Measurements from ENCODE around the gene NTRK1. TPM values are rescaled to one million over a fixed set of nuclear protein-coding genes. Genes with fewer than 3 reads are reported as not detected.
A peak's percentile ranks its signal among the peaks of the same experiment; 100 is the strongest.

NTRK1 gene
- total and polyA plus RNA-seq, 4 donors = 0.15 to 0.61 (median 0.24) TPM; not detected in 1

DNA sequence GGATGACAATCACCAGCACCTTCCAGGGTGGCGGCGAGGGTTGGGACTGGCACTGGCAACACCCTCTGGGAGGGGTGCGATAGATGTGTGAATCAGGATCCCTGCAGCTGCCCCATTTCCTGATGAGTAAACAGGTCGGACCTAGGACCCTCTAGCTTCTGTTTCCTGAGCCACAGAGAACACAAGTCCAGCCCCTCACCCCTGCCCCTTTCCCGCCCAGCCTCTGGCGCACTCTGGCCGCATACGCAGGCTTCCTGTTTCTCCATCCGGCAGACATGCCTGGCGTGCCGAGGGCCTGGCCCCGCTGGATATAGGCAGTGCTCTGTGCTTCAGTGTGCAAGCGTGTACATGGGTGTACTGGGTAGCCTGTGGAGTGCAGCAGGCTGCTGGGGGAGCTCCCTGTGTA, 37.5 kb downstream of the NTRK1 start:
- Histone ChIP-seq H3K9me3 (ENCODE audit: control insufficient read depth in 4 of 4, insufficient read depth in 3 of 4, low read length in 3 of 4) (no peaks in the 10 kb centered on the region), H3K27me3 (ENCODE audit: control insufficient read depth in 3 of 3, insufficient read depth in 3 of 3, low read length in 2 of 3) (peaks cover 0 to under 1% (median 0%) of the 10 kb centered on the region in 3 donors), H3K9ac (ENCODE audit: insufficient read depth in 1 of 2, low read length in 2 of 2) (peak overlapping the region in 1 of 2 donors; percentile 36), H3K4me1 (ENCODE audit: control insufficient read depth in 5 of 5, insufficient read depth in 5 of 5, low read length in 5 of 5) (peaks cover 0 to 82% (median 33%) of the 10 kb centered on the region in 5 donors), H3K36me3 (ENCODE audit: control insufficient read depth in 4 of 4, insufficient read depth in 4 of 4, low read length in 4 of 4) (no peaks in the 10 kb centered on the region), H3K27ac (ENCODE audit: low read depth in 1 of 2, low read length in 1 of 2) (peak overlapping the region; percentile 10 to 89), H3K4me3 (no peak overlapping the region)
- TF ChIP-seq, protein P1, sequence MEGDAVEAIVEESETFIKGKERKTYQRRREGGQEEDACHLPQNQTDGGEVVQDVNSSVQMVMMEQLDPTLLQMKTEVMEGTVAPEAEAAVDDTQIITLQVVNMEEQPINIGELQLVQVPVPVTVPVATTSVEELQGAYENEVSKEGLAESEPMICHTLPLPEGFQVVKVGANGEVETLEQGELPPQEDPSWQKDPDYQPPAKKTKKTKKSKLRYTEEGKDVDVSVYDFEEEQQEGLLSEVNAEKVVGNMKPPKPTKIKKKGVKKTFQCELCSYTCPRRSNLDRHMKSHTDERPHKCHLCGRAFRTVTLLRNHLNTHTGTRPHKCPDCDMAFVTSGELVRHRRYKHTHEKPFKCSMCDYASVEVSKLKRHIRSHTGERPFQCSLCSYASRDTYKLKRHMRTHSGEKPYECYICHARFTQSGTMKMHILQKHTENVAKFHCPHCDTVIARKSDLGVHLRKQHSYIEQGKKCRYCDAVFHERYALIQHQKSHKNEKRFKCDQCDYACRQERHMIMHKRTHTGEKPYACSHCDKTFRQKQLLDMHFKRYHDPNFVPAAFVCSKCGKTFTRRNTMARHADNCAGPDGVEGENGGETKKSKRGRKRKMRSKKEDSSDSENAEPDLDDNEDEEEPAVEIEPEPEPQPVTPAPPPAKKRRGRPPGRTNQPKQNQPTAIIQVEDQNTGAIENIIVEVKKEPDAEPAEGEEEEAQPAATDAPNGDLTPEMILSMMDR (IDR thresholded peaks at IDR 0.05; ENCODE audit: control extremely low read depth, extremely low read depth) = no peak
- ATAC-seq (ENCODE audit: insufficient read depth, low FRiP score) (no peak), DNase-seq (peak; percentile 84 to 93 (median 87))
- WGBS, 2 donors = 10 to 24% methylated on average over 10 to 12 of the region's 13 CpGs

DNA sequence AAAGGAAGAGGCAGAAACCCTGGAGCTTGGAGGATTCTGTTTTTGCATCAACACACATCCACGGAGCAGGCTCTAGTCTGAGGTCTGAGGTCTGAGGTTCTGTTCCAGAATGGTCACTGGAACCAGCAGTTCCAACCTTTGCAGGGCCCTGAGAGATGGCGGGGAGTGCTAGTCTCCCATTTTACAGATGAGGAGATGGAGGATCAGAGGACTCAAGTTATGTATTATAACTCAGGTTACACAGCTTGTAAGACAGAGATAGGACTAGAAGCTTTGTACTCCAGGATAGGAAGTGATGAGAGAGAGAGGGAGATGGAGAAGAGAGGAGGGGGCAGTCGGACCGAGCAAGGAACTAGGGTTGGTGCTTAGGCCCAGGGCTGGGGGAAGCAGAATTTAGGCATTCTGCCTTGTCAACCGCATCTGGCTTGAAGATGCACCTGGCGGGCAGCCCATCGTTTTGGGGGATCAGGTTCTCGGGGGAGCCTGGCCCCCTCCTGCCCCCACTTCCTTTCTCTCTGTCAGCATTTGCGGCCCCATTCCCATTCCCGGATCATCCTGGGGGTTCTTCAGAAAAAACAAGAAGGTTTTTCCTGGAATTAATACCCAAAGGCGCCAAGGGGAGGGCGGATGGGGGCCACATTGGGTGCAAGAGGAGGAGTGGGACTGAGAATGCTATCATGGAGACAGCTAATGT, 38.5 kb downstream of the NTRK1 start:
- Histone ChIP-seq H3K4me3 (no peak overlapping the region), H3K9ac (ENCODE audit: insufficient read depth in 1 of 2, low read length in 2 of 2) (no peak overlapping the region), H3K36me3 (ENCODE audit: control insufficient read depth in 4 of 4, insufficient read depth in 4 of 4, low read length in 4 of 4) (no peaks in the 10 kb centered on the region), H3K27ac (ENCODE audit: low read depth in 1 of 2, low read length in 1 of 2) (peak overlapping the region in 1 of 2 donors; percentile 76), H3K27me3 (ENCODE audit: control insufficient read depth in 3 of 3, insufficient read depth in 3 of 3, low read length in 2 of 3) (peaks cover 0 to 3% (median 0%) of the 10 kb centered on the region in 3 donors), H3K4me1 (ENCODE audit: control insufficient read depth in 5 of 5, insufficient read depth in 5 of 5, low read length in 5 of 5) (peaks cover 0 to 86% (median 35%) of the 10 kb centered on the region in 5 donors), H3K9me3 (ENCODE audit: control insufficient read depth in 4 of 4, insufficient read depth in 3 of 4, low read length in 3 of 4) (no peaks in the 10 kb centered on the region)
- WGBS, 2 donors = 70 to 71% methylated on average over 12 of the region's 12 CpGs
- TF ChIP-seq, protein P1 (IDR thresholded peaks at IDR 0.05; ENCODE audit: control extremely low read depth, extremely low read depth) = no peak
- no peak for DNase-seq
- no peak for ATAC-seq (ENCODE audit: insufficient read depth, low FRiP score)

DNA sequence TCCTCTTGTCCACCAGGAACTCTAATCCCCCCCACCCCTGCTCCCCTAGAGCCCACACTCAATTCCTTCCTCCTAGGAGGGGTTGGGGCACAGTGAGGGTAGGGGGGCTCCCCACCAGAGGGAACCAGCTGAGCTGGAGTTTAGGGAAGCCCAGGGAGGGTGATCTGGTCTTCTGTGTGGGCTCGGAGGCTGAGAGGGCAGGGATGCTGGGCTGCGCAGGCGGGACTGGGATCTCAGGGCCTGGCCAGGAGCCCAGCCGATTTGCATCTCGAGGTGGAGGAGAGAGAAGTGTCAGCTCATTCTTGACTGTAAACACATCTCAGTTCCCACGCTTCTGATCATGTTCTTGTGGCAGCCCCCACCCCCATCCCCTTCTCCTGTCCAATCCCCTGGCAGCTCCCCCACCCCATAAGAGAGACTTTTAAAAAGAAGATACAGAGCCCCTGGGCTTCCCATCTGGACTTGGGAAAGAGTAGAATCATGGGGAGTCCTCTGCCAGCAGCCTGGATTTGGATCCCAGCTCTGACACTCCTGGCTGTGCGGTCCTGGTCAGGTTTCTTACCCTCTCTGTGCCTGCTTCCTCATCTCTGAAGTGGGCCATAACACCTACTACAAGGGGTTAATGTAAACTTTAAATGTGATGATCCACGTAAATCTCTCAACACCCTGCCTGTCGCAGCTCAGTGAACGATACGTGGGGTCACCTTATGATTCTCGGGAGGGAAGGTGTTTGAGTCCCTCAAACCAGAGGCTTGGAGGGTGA, 39.5 kb downstream of the NTRK1 start:
- TF ChIP-seq, protein P1 (IDR thresholded peaks at IDR 0.05; ENCODE audit: control extremely low read depth, extremely low read depth) = no peak
- peak overlapping the region in 1 of 2 donors; percentile 13 for H3K27ac ChIP-seq (ENCODE audit: low read depth in 1 of 2, low read length in 1 of 2)
- H3K4me1 ChIP-seq (ENCODE audit: control insufficient read depth in 5 of 5, insufficient read depth in 5 of 5, low read length in 5 of 5) = peaks cover 0 to 82% (median 38%) of the 10 kb centered on the region in 5 donors
- no peaks in the 10 kb centered on the region for H3K9me3 ChIP-seq (ENCODE audit: control insufficient read depth in 4 of 4, insufficient read depth in 3 of 4, low read length in 3 of 4)
- peak; percentile 76 to 89 (median 76) for DNase-seq
- no peak overlapping the region for H3K9ac ChIP-seq (ENCODE audit: insufficient read depth in 1 of 2, low read length in 2 of 2)
- peaks cover 0 to 2% (median 0%) of the 10 kb centered on the region in 4 donors for H3K36me3 ChIP-seq (ENCODE audit: control insufficient read depth in 4 of 4, insufficient read depth in 4 of 4, low read length in 4 of 4)
- no peak for ATAC-seq (ENCODE audit: insufficient read depth, low FRiP score)
- H3K4me3 ChIP-seq = no peak overlapping the region
- 54 to 61% methylated on average over 12 of the region's 12 CpGs for WGBS, 2 donors
- peaks cover 0 to 3% (median 0%) of the 10 kb centered on the region in 3 donors for H3K27me3 ChIP-seq (ENCODE audit: control insufficient read depth in 3 of 3, insufficient read depth in 3 of 3, low read length in 2 of 3)

All from lung (tissue), 12 donors.